Measurements from ENCODE around the gene VPS26B.

GRCh38 chr11:134202661-134203060, 21.8 kb upstream of the VPS26B start:
- TF ChIP-seq CTCF (IDR thresholded peaks at IDR 0.05) (no peak), POLR2A (IDR thresholded peaks at IDR 0.05) (no peak)

All from Peyer's patch (tissue), 4 donors.